IMR-90 (cell line): ENCODE measurements around the gene PRORP. TPM values are rescaled to one million over a fixed set of nuclear protein-coding genes. Genes with fewer than 3 reads are reported as not detected.
"Not testable (repeated sequence)": the region's sequence is repeated elsewhere in the genome, so short reads cannot be mapped to it uniquely, and the experiment has no call there.

ENCODE experiments used
- ATAC-seq: fragments of 200-7000 bp; cut with Tn5 transposase; 2 replicates; pipeline ENCODE4 v1.9.1; 2020; ENCODE audit warnings: low read depth, mild to moderate bottlenecking, moderate library complexity
- BruUV-seq: library from RNA; stranded (reverse); fragments of 400-500 nt; replicated peaks from 2 replicates; lab custom pipeline; 2021; lab: Mats Ljungman, UMichigan
- CTCF ChIA-PET: fragments of 300-600 bp; formaldehyde crosslinking; extraction: SDS; loops from one replicate; lab custom pipeline; 2021; ENCODE audit warnings: antibody characterized with exemption; lab: Yijun Ruan, JAX
- POLR2A ChIA-PET: fragments of 300-600 bp; sonication (Branson Sonifier 250); formaldehyde crosslinking; loops from one replicate; lab custom pipeline; 2022; ENCODE audit warnings: antibody characterized with exemption; ENCODE audit not compliant: unreplicated experiment; lab: Charles Lee
- DNase-seq: peaks from one replicate; pipeline ENCODE4 v3.0.0; 2013
- H2AFZ ChIP-seq: replicated peaks from 2 replicates; pipeline ENCODE3; 2013; ENCODE audit warnings: low read length, mild to moderate bottlenecking; ENCODE audit not compliant: poor library complexity
- H2AK5ac ChIP-seq: 2 replicates; pipeline ENCODE4 v1.6.1; 2013; ENCODE audit warnings: low read depth, low read length, inconsistent platforms
- H2AK9ac ChIP-seq: replicated peaks from 2 replicates; pipeline ENCODE3; 2013; ENCODE audit warnings: mild to moderate bottlenecking, low read depth, low read length, moderate library complexity; ENCODE audit not compliant: poor library complexity
- H2BK120ac ChIP-seq: 2 replicates; pipeline ENCODE4 v1.6.1; 2013; ENCODE audit warnings: low read depth, low read length, inconsistent platforms
- H2BK15ac ChIP-seq: 3 replicates; pipeline ENCODE4 v1.6.1; 2013; ENCODE audit warnings: low read depth, low read length, inconsistent platforms
- H2BK20ac ChIP-seq: 2 replicates; pipeline ENCODE4 v1.6.1; 2013; ENCODE audit warnings: low read depth, mild to moderate bottlenecking, inconsistent platforms, low read length, moderate library complexity
- H2BK5ac ChIP-seq: 2 replicates; pipeline ENCODE4 v1.6.1; 2013; ENCODE audit warnings: mild to moderate bottlenecking, low read depth, low read length, inconsistent platforms; ENCODE audit not compliant: poor library complexity, severe bottlenecking
- H3K14ac ChIP-seq: replicated peaks from 2 replicates; pipeline ENCODE4 v1.6.1; 2013; ENCODE audit warnings: low read depth, low read length, inconsistent platforms
- H3K18ac ChIP-seq: 2 replicates; pipeline ENCODE4 v1.6.1; 2013; ENCODE audit warnings: low read depth, low read length, control low read depth
- H3K23ac ChIP-seq: 2 replicates; pipeline ENCODE4 v1.6.1; 2013; ENCODE audit warnings: low read depth, low read length, inconsistent platforms
- H3K27ac ChIP-seq: 2 replicates; pipeline ENCODE4 v1.5.1; 2013; ENCODE audit warnings: mild to moderate bottlenecking, control low read depth, low read length; ENCODE audit not compliant: insufficient read depth
- H3K27me3 ChIP-seq: 2 replicates; pipeline ENCODE4 v1.6.1; 2013; ENCODE audit warnings: low read length; ENCODE audit not compliant: control insufficient read depth, insufficient read depth
- H3K36me3 ChIP-seq: 2 replicates; pipeline ENCODE4 v1.6.1; 2013; ENCODE audit warnings: low read length, mixed read lengths; ENCODE audit not compliant: control insufficient read depth, insufficient read depth
- H3K4ac ChIP-seq: 2 replicates; pipeline ENCODE4 v1.6.1; 2013; ENCODE audit warnings: low read depth, low read length, inconsistent platforms
- H3K4me1 ChIP-seq: 2 replicates; pipeline ENCODE4 v1.6.1; 2013; ENCODE audit warnings: low read length, mixed read lengths; ENCODE audit not compliant: control insufficient read depth, insufficient read depth
- H3K4me2 ChIP-seq: 2 replicates; pipeline ENCODE4 v1.6.1; 2013; ENCODE audit warnings: low read depth, mild to moderate bottlenecking, control low read depth, low read length, moderate library complexity
- H3K4me3 ChIP-seq: 2 replicates; pipeline ENCODE4 v1.5.1; 2013; ENCODE audit warnings: low read depth, mild to moderate bottlenecking, control low read depth, low read length, moderate library complexity; ENCODE audit not compliant: insufficient read depth
- H3K56ac ChIP-seq: 2 replicates; pipeline ENCODE4 v1.6.1; 2013; ENCODE audit warnings: low read length, inconsistent platforms; ENCODE audit not compliant: insufficient read depth; ENCODE audit errors: extremely low read depth
- H3K79me1 ChIP-seq, 2 experiments: 2 replicates each; pipeline ENCODE4 v1.6.1; 2013; ENCODE audit warnings: low read length in 2 of 2, inconsistent platforms in 1 of 2, low read depth in 1 of 2
- H3K9ac ChIP-seq: 2 replicates; pipeline ENCODE4 v1.6.1; 2013; ENCODE audit warnings: low read depth, low read length, control low read depth
- H3K9me1 ChIP-seq: 2 replicates; pipeline ENCODE4 v1.6.1; 2013; ENCODE audit warnings: low read length, inconsistent platforms; ENCODE audit not compliant: insufficient read depth
- H3K9me3 ChIP-seq: 2 replicates; pipeline ENCODE4 v1.6.1; 2013; ENCODE audit warnings: low read length; ENCODE audit not compliant: control insufficient read depth, insufficient read depth
- H4K20me1 ChIP-seq: 2 replicates; pipeline ENCODE4 v1.6.1; 2013; ENCODE audit warnings: low read length, inconsistent platforms; ENCODE audit not compliant: insufficient read depth
- H4K5ac ChIP-seq: 2 replicates; pipeline ENCODE4 v1.6.1; 2013; ENCODE audit warnings: mild to moderate bottlenecking, low read depth, low read length, control low read depth
- H4K8ac ChIP-seq, 2 experiments: 2 replicates each; pipeline ENCODE4 v1.6.1; 2013; ENCODE audit warnings: low read depth in 2 of 2, low read length in 2 of 2, control low read depth in 1 of 2, inconsistent platforms in 1 of 2
- H4K91ac ChIP-seq: 2 replicates; pipeline ENCODE4 v1.6.1; 2013; ENCODE audit warnings: low read depth, low read length, inconsistent platforms; ENCODE audit not compliant: insufficient read depth
- RFX5 ChIP-seq: IDR thresholded peaks from 2 replicates; pipeline ENCODE4 v1.8.0; 2012; ENCODE audit warnings: low read depth, mild to moderate bottlenecking, low read length, moderate library complexity
- WGBS, 2 experiments: methylation state at CpG; one replicate each; pipeline versions ENCODE4 v1.1.5 to v1.1.7; 2013; ENCODE audit warnings: missing lambda C conversion rate in 2 of 2; ENCODE audit not compliant: insufficient read length in 1 of 2; ENCODE audit errors: extremely low coverage in 2 of 2; 5-methylcytosine and 5-hydroxymethylcytosine counted together
- dilution Hi-C: fragments of 300-500 bp; cut with HindIII; formaldehyde crosslinking; loops from one replicate; pipeline ENCODE4 v1.14.3; 2018; ENCODE audit warnings: low sequenced_read_pairs; ENCODE audit not compliant: unreplicated experiment
- in situ Hi-C: fragments of 300-500 bp; cut with MboI; formaldehyde crosslinking; loops from 3 replicates; pipeline ENCODE4 v1.14.3; 2019; ENCODE audit warnings: low sequenced_read_pairs, inconsistent platforms, mixed read lengths
- intact Hi-C: fragments of 100-400 bp; cut with micrococcal nuclease; formaldehyde crosslinking; loops from 2 replicates; pipeline ENCODE4 v1.10.0; 2022
- polyA plus RNA-seq, 3 experiments: library from polyadenylated mRNA; depleted of rRNA; stranded (reverse); fragments of >200 nt; gene quantifications; 2 replicates each; pipeline ENCODE4 v1.2.3, GENCODE V29; 2012; ENCODE audit warnings: low replicate concordance in 1 of 3
- total RNA-seq: library from RNA; depleted of rRNA; stranded (reverse); fragments of >200 nt; gene quantifications from 2 replicates; pipeline ENCODE4 v1.2.3, GENCODE V29; 2012
- TF ChIP-seq, protein P1 (sequence below): fragments of 150-350 bp; IDR thresholded peaks from 2 replicates; pipeline ENCODE4 v1.6.1; 2016; ENCODE audit warnings: low read depth, mild to moderate bottlenecking, low read length, moderate library complexity, borderline replicate concordance

The PRORP gene
- total and polyA plus RNA-seq, 2 of the 4 experiments (the other 2 are of a cell fraction) = 18.0 to 50.5 TPM

- H4K91ac ChIP-seq = no peak overlapping the region
Observed at GRCh38 chr14:35149239-35149638, 26.9 kb downstream of the PRORP start.

GRCh38 chr14:35152531-35152930 is 30.2 kb downstream of the PRORP start:
- WGBS, 2 experiments = 96% methylated on average over 5 of the region's 35 CpGs; no CpG with 5 or more reads in 1 of the 2 experiments
- DNase-seq, H2BK120ac ChIP-seq: not testable (repeated sequence)

More at GRCh38 chr14:35149239-35149638, 26.9 kb downstream of the PRORP start:
- H3K14ac ChIP-seq = no peak overlapping the region
- no CpG with 5 or more reads among the region's 4 CpGs for WGBS, 2 experiments
- ChIA-PET CTCF (interaction anchor here (0.6 kb wide), 1 partner anchor 290 kb away, joined by 4 read pairs; no protein-coding TSS in a partner anchor), POLR2A (no interaction called here)
- TF ChIP-seq, protein P1, sequence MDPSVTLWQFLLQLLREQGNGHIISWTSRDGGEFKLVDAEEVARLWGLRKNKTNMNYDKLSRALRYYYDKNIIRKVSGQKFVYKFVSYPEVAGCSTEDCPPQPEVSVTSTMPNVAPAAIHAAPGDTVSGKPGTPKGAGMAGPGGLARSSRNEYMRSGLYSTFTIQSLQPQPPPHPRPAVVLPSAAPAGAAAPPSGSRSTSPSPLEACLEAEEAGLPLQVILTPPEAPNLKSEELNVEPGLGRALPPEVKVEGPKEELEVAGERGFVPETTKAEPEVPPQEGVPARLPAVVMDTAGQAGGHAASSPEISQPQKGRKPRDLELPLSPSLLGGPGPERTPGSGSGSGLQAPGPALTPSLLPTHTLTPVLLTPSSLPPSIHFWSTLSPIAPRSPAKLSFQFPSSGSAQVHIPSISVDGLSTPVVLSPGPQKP = no peak
- no peak for TF ChIP-seq RFX5
- no peak overlapping the region for H3K56ac ChIP-seq
- H2BK20ac ChIP-seq = no peak overlapping the region
- H4K5ac ChIP-seq = no peak overlapping the region
- H2AFZ ChIP-seq = no peak overlapping the region
- no TSS peak for BruUV-seq
- H3K9ac ChIP-seq = no peak overlapping the region
- H2BK15ac ChIP-seq = no peak overlapping the region
- H3K18ac ChIP-seq = no peak overlapping the region
- no peak overlapping the region for H2AK9ac ChIP-seq
- in situ Hi-C loops (loop anchor here (10.0 to 25.0 kb wide), 2 partner anchors 536 to 663 kb away; partner anchors contain the start of gene RALGAPA1), dilution Hi-C loops (no loop called here), intact Hi-C loops (no loop called here)
- no peak for ATAC-seq
- peaks cover 10 to 31% of the 10 kb centered on the region in 2 experiments for H3K79me1 ChIP-seq
- no peak overlapping the region for H3K27ac ChIP-seq
- DNase-seq = no peak
- H2BK120ac ChIP-seq = no peak overlapping the region
- H4K8ac ChIP-seq = no peak overlapping the region
- no peak overlapping the region for H2BK5ac ChIP-seq
- H4K20me1 ChIP-seq = no peaks in the 10 kb centered on the region
- H3K9me3 ChIP-seq = no peaks in the 10 kb centered on the region
- no peak overlapping the region for H3K4ac ChIP-seq
- no peak overlapping the region for H3K23ac ChIP-seq
- no peak overlapping the region for H3K4me3 ChIP-seq
- no peak overlapping the region for H2AK5ac ChIP-seq
- peaks cover 3% of the 10 kb centered on the region; the same call in 1 of the 2 replicates for H3K4me1 ChIP-seq
- H3K4me2 ChIP-seq = no peak overlapping the region
- H3K27me3 ChIP-seq = no peaks in the 10 kb centered on the region
- no peaks in the 10 kb centered on the region; the same call in 1 of the 2 replicates for H3K9me1 ChIP-seq
- H3K36me3 ChIP-seq = no peaks in the 10 kb centered on the region; the same call in 1 of the 2 replicates

More at GRCh38 chr14:35152531-35152930, 30.2 kb downstream of the PRORP start:
- intact Hi-C loops, H4K20me1 ChIP-seq, dilution Hi-C loops, H2BK5ac ChIP-seq, H3K4me1 ChIP-seq, CTCF ChIA-PET, ATAC-seq, H2BK20ac ChIP-seq, H3K27me3 ChIP-seq, H3K9me3 ChIP-seq, H2AK9ac ChIP-seq, H2AK5ac ChIP-seq, H4K8ac ChIP-seq, H2BK15ac ChIP-seq, H3K4me3 ChIP-seq, H2AFZ ChIP-seq, H3K4me2 ChIP-seq, H3K9me1 ChIP-seq, H3K4ac ChIP-seq, H3K9ac ChIP-seq, POLR2A ChIA-PET, H3K23ac ChIP-seq, H4K5ac ChIP-seq, H3K36me3 ChIP-seq, H3K18ac ChIP-seq, H3K27ac ChIP-seq, BruUV-seq, H3K14ac ChIP-seq, H3K56ac ChIP-seq, H4K91ac ChIP-seq, in situ Hi-C loops: not testable (repeated sequence)
- H3K79me1 ChIP-seq = peaks cover 5 to 27% of the 10 kb centered on the region in 2 experiments
